ENCODE data around the gene SV2C.

SV2C gene

GRCh38 chr5:76388791-76389512 lies 305.8 kb downstream of the SV2C start:
- DNase-seq: no peak

DNA sequence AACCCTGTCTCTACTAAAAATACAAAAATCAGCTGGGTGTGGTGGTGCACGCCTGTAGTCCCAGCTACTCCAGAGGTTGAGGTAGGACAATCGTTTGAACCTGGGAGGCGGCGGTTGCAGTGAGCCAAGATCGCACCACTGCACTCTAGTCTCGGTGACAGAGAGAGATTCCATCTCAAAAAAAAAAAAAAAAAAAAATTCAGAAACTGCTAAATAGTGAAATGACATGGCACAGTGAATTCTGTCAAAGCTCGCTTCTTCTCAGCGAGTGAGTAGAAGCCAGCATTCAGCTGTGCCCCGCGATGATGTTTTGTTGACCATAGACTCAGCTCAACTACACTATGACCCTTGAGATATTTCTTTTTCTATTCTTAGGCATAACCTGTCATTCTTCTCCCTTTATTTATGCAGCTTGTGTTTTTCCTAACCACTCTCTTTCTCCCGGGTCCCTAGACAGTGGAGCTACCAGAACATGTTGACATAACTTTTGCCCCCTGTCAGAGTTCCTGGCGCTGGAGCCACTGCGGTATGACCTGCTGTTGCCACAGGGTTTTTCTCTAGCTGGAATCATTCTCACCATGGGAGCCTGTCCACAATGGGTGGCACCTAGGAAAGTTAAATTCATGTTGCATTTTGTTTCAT lies 306.5 kb downstream of the SV2C start:
- no peak for DNase-seq

DNA sequence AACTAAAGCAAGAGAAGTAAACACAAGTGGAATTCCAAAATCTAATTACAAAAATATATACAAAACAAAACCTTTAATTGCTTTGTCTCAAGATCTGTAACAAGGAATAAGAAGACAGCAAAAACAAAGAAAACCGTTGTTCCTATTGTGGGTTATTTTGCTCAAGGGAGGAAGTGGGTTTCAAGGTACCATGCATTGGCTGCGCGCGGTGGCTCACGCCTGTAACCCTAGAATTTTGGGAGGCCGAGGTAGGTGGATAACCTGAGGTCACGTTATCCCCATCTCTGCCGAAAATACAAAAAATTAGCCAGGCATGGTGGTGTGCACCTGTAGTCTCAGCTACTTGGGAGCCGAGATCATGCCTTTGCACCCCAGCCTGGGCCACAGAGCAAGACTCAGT lies 307.8 kb downstream of the SV2C start:
- no peak for DNase-seq

GRCh38 chr5:76393035-76393680 lies 310.0 kb downstream of the SV2C start:
- DNase-seq: no peak

DNA sequence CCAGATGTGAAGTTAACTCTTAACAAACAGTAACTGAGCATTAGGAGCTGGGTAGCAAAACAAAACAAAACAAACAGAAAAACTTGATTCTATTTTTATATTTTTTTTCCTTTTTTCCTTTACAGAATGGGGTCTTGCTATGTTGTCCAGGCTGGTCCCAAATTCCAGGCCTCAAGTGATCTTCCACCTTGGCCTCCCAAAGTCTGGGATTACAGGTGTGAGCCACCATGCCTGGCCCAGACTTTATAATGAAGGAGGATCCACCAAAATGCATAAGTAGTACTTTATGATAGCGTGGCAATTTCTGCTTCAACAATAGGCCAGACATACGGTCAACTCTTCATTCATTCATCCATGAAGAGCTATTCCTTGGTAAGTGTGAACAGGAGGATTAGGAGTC lies 314.0 kb downstream of the SV2C start:
- no peak for DNase-seq

DNA sequence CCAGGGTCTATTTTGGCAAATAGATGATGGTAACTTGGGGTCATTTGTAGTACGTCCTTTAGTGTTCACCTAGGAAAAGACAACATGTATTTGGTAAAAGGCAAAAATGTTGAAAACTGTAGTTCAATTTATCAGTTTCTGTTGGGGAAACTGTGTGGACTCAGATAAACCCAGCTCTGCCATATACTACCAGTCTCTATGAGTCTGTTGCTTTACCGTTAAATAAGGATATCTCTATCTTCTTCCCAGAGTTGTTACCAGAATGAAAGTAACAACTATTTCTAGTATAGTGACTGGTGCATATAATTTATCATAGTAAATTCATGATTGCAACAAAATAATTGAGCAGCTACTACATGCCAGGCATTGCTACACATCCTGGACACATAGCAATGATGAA lies 316.1 kb downstream of the SV2C start:
- DNase-seq: no peak

GRCh38 chr5:76400466-76400865 lies 317.3 kb downstream of the SV2C start:
- no peak for DNase-seq

GRCh38 chr5:76401801-76402250 lies 318.6 kb downstream of the SV2C start:
- DNase-seq: no peak

GRCh38 chr5:76402251-76402885 lies 319.2 kb downstream of the SV2C start:
- no peak for DNase-seq

DNA sequence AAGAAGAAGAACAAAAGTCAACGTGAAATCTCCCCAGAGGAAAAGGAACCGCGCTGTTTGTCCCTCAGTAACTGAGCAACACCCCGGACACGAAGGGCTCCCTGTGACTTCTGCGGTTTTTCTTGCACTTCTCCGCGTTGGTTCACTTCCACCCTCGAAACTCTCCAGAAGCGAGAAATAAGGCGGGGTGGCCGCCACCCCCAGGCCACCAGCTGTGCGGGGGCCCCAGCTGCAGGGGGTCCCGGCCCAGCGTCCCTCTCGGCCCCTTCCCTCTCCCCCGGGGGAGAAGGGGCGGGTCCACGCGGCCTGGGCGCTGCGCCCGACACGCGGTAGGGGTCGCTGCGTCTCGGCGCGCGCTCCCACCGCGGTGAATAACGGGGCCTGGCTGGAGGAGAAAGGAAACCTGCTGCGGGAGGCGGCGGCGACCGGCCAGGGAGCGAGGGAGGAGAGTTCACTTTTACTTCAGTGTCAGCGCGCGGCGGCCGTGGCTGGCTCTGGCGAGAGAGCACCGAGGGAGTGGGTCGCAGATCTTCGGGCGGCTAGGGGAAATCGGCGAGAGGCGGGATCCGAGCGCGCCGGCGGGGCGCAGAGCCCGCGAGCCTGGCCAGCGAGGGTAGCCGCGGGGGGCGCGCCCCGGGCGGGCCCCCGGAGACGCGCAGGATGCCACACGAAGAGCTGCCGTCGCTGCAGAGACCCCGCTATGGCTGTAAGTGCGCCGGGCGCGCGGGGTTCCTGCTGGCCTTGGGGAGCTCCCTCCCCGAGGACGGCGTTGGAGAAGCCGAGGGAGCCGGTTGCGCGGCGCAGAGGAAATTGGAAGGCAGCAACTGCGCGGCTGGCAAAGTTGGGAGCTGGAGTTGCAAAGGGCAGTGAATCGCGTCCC lies 319.9 kb downstream of the SV2C start, which contains the start of gene IQGAP2:
TSS of gene IQGAP2 (plus strand) at position 400 of the 880 bp plus-strand sequence. CDS start at position 661, 261 bp downstream.
- DNase-seq: no peak

Measured in NCI-H446 (cell line).